Activated naive CD8-positive, alpha-beta T cell treated with anti-CD3 and anti-CD28 coated beads, Interleukin-2, amount 50 U/mL, for 16 hours (primary cell): ENCODE data around the gene STK11IP.

ENCODE experiments used
- DNase-seq: peaks from one replicate; pipeline ENCODE4 v3.0.0-alpha.2; 2020; ENCODE audit warnings: low read depth, low spot score

Gene STK11IP

GRCh38 chr2:219597552-219598307 is at the start of gene STK11IP:
Gene STK11IP, plus strand, starts transcription at chr2:219597857. Its CDS starts 263 bp downstream, at chr2:219598120.
- DNase-seq = peak; percentile 87

- no peak for DNase-seq
Observed at GRCh38 chr2:219548990-219549389, 48.7 kb upstream of the STK11IP start.

GRCh38 chr2:219549619-219550018 is 48.0 kb upstream of the STK11IP start:
- no peak for DNase-seq

GRCh38 chr2:219551441-219552381 is 45.9 kb upstream of the STK11IP start:
- no peak for DNase-seq

GRCh38 chr2:219552382-219553167 is 45.1 kb upstream of the STK11IP start:
- peak; percentile 51 for DNase-seq

- DNase-seq = no peak
Observed at GRCh38 chr2:219553168-219553417, 44.6 kb upstream of the STK11IP start.

- DNase-seq = no peak
Observed at GRCh38 chr2:219553463-219553963, 44.1 kb upstream of the STK11IP start.

GRCh38 chr2:219554350-219554749 is 43.3 kb upstream of the STK11IP start:
- DNase-seq = no peak

- no peak for DNase-seq
Observed at GRCh38 chr2:219555956-219556355, 41.7 kb upstream of the STK11IP start.

GRCh38 chr2:219556413-219556812 is 41.2 kb upstream of the STK11IP start:
- DNase-seq = no peak

- no peak for DNase-seq
Observed at GRCh38 chr2:219557320-219557719, 40.3 kb upstream of the STK11IP start.

GRCh38 chr2:219557791-219558785 is 39.6 kb upstream of the STK11IP start:
- DNase-seq = no peak

- DNase-seq = no peak
Observed at GRCh38 chr2:219559156-219559915, 38.3 kb upstream of the STK11IP start.

- no peak for DNase-seq
Observed at GRCh38 chr2:219560037-219560892, 37.4 kb upstream of the STK11IP start.

- no peak for DNase-seq
Observed at GRCh38 chr2:219560893-219561178, 36.8 kb upstream of the STK11IP start.

- DNase-seq = no peak
Observed at GRCh38 chr2:219561179-219562048, 36.2 kb upstream of the STK11IP start.

- no peak for DNase-seq
Observed at GRCh38 chr2:219562049-219563020, 35.3 kb upstream of the STK11IP start.
